Activated CD8-positive, alpha-beta memory T cell treated with anti-CD3 and anti-CD28 coated beads, Interleukin-2, amount 50 U/mL, for 1 hour (primary cell): Measurements from ENCODE around the gene ETV6.

ENCODE experiments used
- DNase-seq: peaks from one replicate; pipeline ENCODE4 v3.0.0-alpha.2; 2020; ENCODE audit errors: extremely low read depth

ETV6 gene

GRCh38 chr12:11922361-11922760 is 272.9 kb downstream of the ETV6 start:
- no peak for DNase-seq

- DNase-seq, result no peak
Measured at GRCh38 chr12:11923067-11923466, 273.6 kb downstream of the ETV6 start.

GRCh38 chr12:11927286-11927935 is 277.9 kb downstream of the ETV6 start:
- DNase-seq, result no peak

- no peak for DNase-seq
Measured at GRCh38 chr12:11929714-11930113, 280.2 kb downstream of the ETV6 start.

- no peak for DNase-seq
Measured at GRCh38 chr12:11939223-11939622, 289.7 kb downstream of the ETV6 start.

- no peak for DNase-seq
Measured at GRCh38 chr12:11941606-11942337, 292.3 kb downstream of the ETV6 start.

- DNase-seq, result no peak
Measured at GRCh38 chr12:11943919-11944700, 294.6 kb downstream of the ETV6 start.
